ENCODE measurements around the gene PEX5L.

The PEX5L gene

DNA sequence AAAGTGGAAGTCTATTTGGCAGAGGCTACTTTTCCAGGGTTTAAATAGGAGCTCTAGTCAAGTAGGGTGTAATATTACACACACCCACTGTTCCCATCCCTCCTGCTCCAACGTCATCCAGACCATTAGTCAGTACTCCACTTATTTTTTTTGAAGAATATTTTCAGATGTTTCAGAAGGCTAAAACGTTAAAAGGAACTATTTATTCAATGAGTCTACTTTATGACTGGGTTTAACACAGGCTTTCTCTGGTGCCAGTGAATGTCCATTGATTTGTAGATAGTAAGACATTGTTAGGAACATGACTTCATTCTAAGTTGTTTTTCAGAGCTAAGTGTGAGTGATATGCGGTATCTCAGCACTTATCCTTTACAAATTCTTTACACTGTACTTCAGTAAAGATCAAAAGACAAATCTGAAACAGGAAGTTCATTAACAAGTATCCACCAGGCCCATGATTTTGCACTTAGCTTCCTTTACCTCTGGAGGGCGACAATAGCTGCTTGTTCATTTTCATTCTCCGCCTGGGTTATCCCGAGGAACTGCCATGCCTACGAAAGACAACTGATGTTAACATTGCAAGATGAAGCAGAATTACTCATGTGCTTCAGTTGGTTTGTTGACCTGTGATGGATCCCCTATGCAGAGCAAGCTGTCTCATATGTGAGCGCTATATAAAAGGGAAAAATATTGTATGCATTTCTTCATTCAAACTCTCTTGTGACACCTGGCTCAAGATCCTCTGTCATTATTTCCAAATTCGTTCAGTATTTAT is 225.2 kb downstream of the PEX5L start:
- peak; percentile 48 for DNase-seq (ENCODE audit: low spot score)
- TF ChIP-seq, protein P1, sequence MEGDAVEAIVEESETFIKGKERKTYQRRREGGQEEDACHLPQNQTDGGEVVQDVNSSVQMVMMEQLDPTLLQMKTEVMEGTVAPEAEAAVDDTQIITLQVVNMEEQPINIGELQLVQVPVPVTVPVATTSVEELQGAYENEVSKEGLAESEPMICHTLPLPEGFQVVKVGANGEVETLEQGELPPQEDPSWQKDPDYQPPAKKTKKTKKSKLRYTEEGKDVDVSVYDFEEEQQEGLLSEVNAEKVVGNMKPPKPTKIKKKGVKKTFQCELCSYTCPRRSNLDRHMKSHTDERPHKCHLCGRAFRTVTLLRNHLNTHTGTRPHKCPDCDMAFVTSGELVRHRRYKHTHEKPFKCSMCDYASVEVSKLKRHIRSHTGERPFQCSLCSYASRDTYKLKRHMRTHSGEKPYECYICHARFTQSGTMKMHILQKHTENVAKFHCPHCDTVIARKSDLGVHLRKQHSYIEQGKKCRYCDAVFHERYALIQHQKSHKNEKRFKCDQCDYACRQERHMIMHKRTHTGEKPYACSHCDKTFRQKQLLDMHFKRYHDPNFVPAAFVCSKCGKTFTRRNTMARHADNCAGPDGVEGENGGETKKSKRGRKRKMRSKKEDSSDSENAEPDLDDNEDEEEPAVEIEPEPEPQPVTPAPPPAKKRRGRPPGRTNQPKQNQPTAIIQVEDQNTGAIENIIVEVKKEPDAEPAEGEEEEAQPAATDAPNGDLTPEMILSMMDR (IDR thresholded peaks at IDR 0.05; ENCODE audit: extremely low read depth, missing control alignments), result peak; percentile 17

DNA sequence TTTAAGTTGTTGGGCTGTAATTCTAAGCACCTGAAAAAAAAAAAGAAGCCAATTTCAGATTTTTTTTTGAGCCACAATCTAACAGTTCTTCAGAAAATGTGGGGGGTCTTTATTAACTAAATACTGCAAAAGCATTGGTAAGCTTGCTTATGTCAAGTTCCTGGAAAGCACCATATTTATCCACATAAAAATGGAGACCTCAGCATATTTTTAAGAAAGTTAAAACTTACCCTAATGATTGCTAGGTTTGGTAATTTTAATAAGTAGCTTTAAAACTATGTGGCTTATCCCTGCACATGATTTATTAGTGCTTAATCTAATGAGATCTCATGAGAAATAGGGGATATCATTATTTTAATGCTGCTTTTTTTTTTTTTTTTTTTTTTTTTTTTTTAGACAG is 227.1 kb downstream of the PEX5L start:
- TF ChIP-seq, protein P1 (IDR thresholded peaks at IDR 0.05; ENCODE audit: extremely low read depth, missing control alignments), result no peak
- DNase-seq (ENCODE audit: low spot score), result no peak

DNA sequence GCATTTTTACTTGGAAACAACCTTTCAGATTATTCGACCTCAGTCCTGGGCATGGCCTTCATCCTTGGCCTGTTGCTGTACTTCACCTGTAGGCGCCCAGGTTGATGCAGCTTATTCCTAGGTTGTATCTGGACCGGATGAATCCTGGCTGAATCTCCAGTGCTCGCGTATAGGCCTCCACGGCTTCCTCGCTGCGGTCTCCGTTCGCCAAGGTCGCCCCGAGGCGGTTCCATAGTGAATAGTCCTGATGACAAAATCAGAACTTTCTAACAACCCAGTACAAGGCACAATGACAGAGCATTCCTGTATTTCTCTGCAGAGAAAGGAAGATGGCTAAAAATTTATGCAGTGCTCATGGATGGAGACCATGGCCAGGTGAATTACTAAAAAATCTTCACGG is 229.1 kb downstream of the PEX5L start:
- DNase-seq (ENCODE audit: low spot score), result no peak
- TF ChIP-seq, protein P1 (IDR thresholded peaks at IDR 0.05; ENCODE audit: extremely low read depth, missing control alignments), result no peak

DNA sequence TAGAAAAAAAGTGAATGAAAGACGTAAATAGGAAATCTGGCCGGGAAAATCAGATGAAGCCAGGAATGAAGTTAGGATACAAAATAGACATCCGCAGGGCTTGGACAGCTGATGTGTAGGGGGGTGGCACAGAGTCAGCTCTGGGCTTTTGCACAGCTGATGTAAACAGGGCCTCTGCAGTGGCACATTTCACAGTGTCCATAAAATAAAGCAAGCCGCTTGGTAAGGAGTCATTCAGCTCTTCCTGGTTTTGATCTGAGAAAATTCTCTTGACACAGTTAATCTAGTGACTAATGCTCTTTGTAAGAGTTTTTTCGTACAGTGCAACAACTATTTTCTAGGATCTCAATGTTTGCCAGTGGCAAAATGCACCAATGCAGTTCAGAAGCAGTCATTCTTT is 230.6 kb downstream of the PEX5L start:
- TF ChIP-seq, protein P1 (IDR thresholded peaks at IDR 0.05; ENCODE audit: extremely low read depth, missing control alignments), result no peak
- DNase-seq (ENCODE audit: low spot score), result no peak

DNA sequence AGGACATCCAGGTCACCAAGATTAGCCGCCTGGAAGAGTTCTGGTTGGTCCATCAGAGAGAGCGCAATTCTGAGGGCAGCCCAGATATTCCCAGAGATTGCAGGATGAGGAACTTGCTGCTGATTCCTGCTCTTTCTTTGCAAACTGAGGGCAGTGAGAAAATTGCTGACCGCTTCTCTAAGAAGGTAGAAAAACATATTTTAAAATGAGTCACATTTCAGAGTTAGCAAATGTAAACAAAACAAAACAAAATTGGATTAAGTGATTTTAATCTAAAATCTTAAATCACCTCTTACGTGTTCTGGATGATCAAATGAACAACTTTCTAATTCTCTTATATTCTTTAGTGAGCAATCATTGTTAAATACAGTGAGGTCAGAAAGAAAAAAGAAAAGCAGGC is 234.9 kb downstream of the PEX5L start:
- TF ChIP-seq, protein P1 (IDR thresholded peaks at IDR 0.05; ENCODE audit: extremely low read depth, missing control alignments), result no peak
- DNase-seq (ENCODE audit: low spot score), result no peak

DNA sequence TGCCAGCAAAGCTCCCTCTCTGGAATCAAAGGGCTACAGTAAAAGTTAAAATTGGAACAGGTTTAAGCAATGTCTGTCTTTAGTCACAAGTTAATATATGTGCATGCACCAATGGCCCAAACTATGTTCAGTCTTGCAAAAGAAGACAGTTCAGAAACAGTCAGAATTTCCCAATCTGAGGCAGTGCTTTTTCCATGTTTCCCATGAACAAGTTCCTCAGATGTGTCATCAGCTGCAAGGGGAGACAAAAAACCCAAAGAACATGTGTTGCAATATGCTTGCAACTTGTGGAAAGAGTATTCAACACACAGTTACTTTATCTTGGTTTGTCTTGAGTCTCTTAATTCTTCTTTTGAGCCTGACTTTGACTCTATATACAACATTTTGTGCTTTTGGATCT is 235.5 kb downstream of the PEX5L start:
- TF ChIP-seq, protein P1 (IDR thresholded peaks at IDR 0.05; ENCODE audit: extremely low read depth, missing control alignments), result no peak
- no peak for DNase-seq (ENCODE audit: low spot score)

DNA sequence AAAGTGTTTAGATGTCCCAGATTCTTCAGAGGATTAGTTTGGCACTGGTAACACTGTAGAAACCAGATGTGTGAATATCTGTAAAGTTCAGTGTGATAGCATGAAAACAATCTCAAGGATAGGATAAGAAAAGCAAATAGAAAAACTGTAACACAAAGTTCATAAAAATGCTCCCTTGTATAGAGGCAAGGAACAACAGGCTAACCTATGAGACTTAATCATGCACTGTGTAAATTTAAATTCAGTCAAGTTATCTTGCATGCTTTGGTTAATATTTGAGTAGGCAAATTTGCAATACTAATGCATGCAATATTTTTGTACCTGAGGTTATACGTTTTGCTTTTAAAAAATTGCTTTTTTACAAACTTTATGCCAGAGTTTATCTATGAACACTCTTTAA is 239.5 kb downstream of the PEX5L start:
- TF ChIP-seq, protein P1 (IDR thresholded peaks at IDR 0.05; ENCODE audit: extremely low read depth, missing control alignments), result no peak

More for the DNA sequence above, 239.5 kb downstream of the PEX5L start:
- no peak for DNase-seq (ENCODE audit: low spot score)

Measured in GM20000 (cell line).